Adrenal gland (tissue), 12 donors: ENCODE measurements around the gene PRSS33. TPM values are rescaled to one million over a fixed set of nuclear protein-coding genes. Genes with fewer than 3 reads are reported as not detected.

Source experiments
- DNase-seq, 7 donors: peaks; one replicate each; pipeline ENCODE4 v3.0.0-alpha.2; 2019 to 2020
- H3K27ac ChIP-seq, 5 donors: fragments of 200-600 bp; sonication (generic) in 4 of 5; 1 replicate in 3 of 5; 2 replicates in 2 of 5; pipeline versions ENCODE4 v1.5.1 to v1.8.0; 2016 to 2020; ENCODE audit warnings: mild to moderate bottlenecking in 1 of 5
- H3K27me3 ChIP-seq: fragments of 200-600 bp; 2 replicates; pipeline ENCODE4 v1.8.0; 2021
- H3K36me3 ChIP-seq, 2 donors: fragments of 200-600 bp; replicated peaks in 1 of 2; 1 replicate in 1 of 2; 2 replicates in 1 of 2; pipeline versions ENCODE4 v1.5.1 to v1.8.0; 2018 to 2022
- H3K4me1 ChIP-seq, 2 donors: fragments of 200-600 bp; replicated peaks in 1 of 2; 1 replicate in 1 of 2; 2 replicates in 1 of 2; pipeline versions ENCODE4 v1.5.1 to v1.8.0; 2018 to 2021
- H3K4me3 ChIP-seq, 4 donors: fragments of 200-600 bp; sonication (generic) in 3 of 4; one replicate each; pipeline ENCODE4 v1.5.1; 2016 to 2018
- H3K9me3 ChIP-seq, 3 donors: fragments of 200-600 bp; sonication (generic) in 1 of 3; replicated peaks in 1 of 3; 1 replicate in 2 of 3; 2 replicates in 1 of 3; pipeline versions ENCODE4 v1.5.1 to v1.8.0; 2016 to 2021
- CTCF ChIP-seq, 6 experiments: fragments of 450-650 bp in 4 of 6; fragments of 200-600 bp in 2 of 6; sonication (generic) in 1 of 6; IDR thresholded peaks; 1 replicate in 5 of 6; 2 replicates in 1 of 6; pipeline versions ENCODE4 v1.5.1 to v1.8.0; 2016 to 2021; ENCODE audit warnings: antibody characterized with exemption in 6 of 6, mild to moderate bottlenecking in 2 of 6, moderate library complexity in 1 of 6
- POLR2A ChIP-seq, 2 donors: fragments of 450-650 bp; IDR thresholded peaks; one replicate each; pipeline ENCODE4 v1.6.1; 2017; ENCODE audit warnings: antibody characterized with exemption in 2 of 2, mild to moderate bottlenecking in 2 of 2, moderate library complexity in 1 of 2
- WGBS, 4 donors: extraction: QIAGEN DNeasy Blood & Tissue Kit in 2 of 4; methylation state at CpG; one replicate each; pipeline versions ENCODE4 v1.1.5 to v1.1.7; 2013 to 2017; 5-methylcytosine and 5-hydroxymethylcytosine counted together
- intact Hi-C, 2 donors: fragments of 100-400 bp; cut with DNase I; formaldehyde crosslinking; loops; one replicate each; pipeline versions ENCODE4 v1.14.1 to v1.15.0; 2022 to 2023
- polyA plus RNA-seq, 3 donors: library from polyadenylated mRNA; stranded (reverse); fragments of 200-250 nt in 2 of 3; fragments of 350-450 nt in 1 of 3; fragmentation: Illumina TruSeq in 1 of 3; extraction: RNeasy Lipid Tissue Mini Kit (QIAGEN cat#74804) in 1 of 3; gene quantifications; one replicate each; pipeline ENCODE4 v1.2.3, GENCODE V29; 2013 to 2014
- total RNA-seq, 9 donors: library from RNA; depleted of rRNA in 4 of 9; stranded (reverse); fragments of >200 nt in 4 of 9; fragments of 120-200 nt in 1 of 9; fragmentation: NEBNext Ultra II Directional in 1 of 9; extraction: Animal tissue kit (Norgen Biotek cat#: 25700) in 1 of 9; gene quantifications; one replicate each; pipeline versions ENCODE4 v1.1.0 to v1.2.4, GENCODE V29; 2013 to 2023
- donor health status: healthy with polysubstance abuse.
- donor health status: Bipolar disorder and iron deficiency.
- donor health status: DM: yes; HTN: yes; CAD: no.
- donor health status: DM: no; HTN: no; CAD: no.
- donor health status: DM: no; HTN: no; CAD: no.
- donor health status: DM: yes; HTN: yes; CAD: no.

PRSS33 gene
- total and polyA plus RNA-seq, 12 donors, result not detected

GRCh38 chr16:2749476-2749875 lies 37.9 kb downstream of the PRSS33 start:
- Histone ChIP-seq H3K27me3 (no peaks in the 10 kb centered on the region), H3K36me3 (no peaks in the 10 kb centered on the region), H3K9me3 (no peaks in the 10 kb centered on the region), H3K27ac (no peak overlapping the region), H3K4me3 (no peak overlapping the region), H3K4me1 (peaks cover 8 to 11% of the 10 kb centered on the region in 2 donors)
- TF ChIP-seq POLR2A (IDR thresholded peaks at IDR 0.05) (no peak), CTCF (IDR thresholded peaks at IDR 0.05) (no peak)
- intact Hi-C loops, result no loop called here
- no peak for DNase-seq
- WGBS, 4 donors, result 96 to 100% (median 97%) methylated on average over 5 of the region's 5 CpGs

- intact Hi-C loops, result no loop called here
- no peak for DNase-seq
- peaks cover 6 to 9% of the 10 kb centered on the region in 2 donors for H3K4me1 ChIP-seq
- 72 to 91% (median 77%) methylated on average over 3 to 7 of the region's 7 CpGs for WGBS, 4 donors
- H3K4me3 ChIP-seq, result no peak overlapping the region
- no peaks in the 10 kb centered on the region for H3K36me3 ChIP-seq
- H3K27me3 ChIP-seq, result no peaks in the 10 kb centered on the region
- no peak overlapping the region for H3K27ac ChIP-seq
- TF ChIP-seq CTCF (IDR thresholded peaks at IDR 0.05) (no peak), POLR2A (IDR thresholded peaks at IDR 0.05) (no peak)
- H3K9me3 ChIP-seq, result no peaks in the 10 kb centered on the region
Measured at GRCh38 chr16:2748757-2749455, 38.5 kb downstream of the PRSS33 start.

GRCh38 chr16:2745961-2746360 lies 41.4 kb downstream of the PRSS33 start:
- WGBS, 4 donors, result 78 to 87% (median 85%) methylated on average over 2 to 9 of the region's 9 CpGs
- Histone ChIP-seq H3K9me3 (no peaks in the 10 kb centered on the region), H3K27me3 (no peaks in the 10 kb centered on the region), H3K36me3 (no peaks in the 10 kb centered on the region), H3K4me1 (no peaks in the 10 kb centered on the region), H3K27ac (no peak overlapping the region), H3K4me3 (no peak overlapping the region)
- DNase-seq, result no peak
- TF ChIP-seq POLR2A (IDR thresholded peaks at IDR 0.05), result no peak
- TF ChIP-seq CTCF (IDR thresholded peaks at IDR 0.05), result no peak
- intact Hi-C loops, result no loop called here

- WGBS, 4 donors, result 54 to 71% (median 61%) methylated on average over 13 to 15 of the region's 15 CpGs
- intact Hi-C loops, result no loop called here
- Histone ChIP-seq H3K4me1 (no peaks in the 10 kb centered on the region), H3K9me3 (no peaks in the 10 kb centered on the region), H3K4me3 (no peak overlapping the region), H3K27ac (no peak overlapping the region), H3K27me3 (no peaks in the 10 kb centered on the region), H3K36me3 (no peaks in the 10 kb centered on the region)
- no peak for DNase-seq
- TF ChIP-seq POLR2A (IDR thresholded peaks at IDR 0.05) (no peak), CTCF (IDR thresholded peaks at IDR 0.05) (no peak)
Measured at GRCh38 chr16:2745116-2745890, 42.1 kb downstream of the PRSS33 start.
